ENCODE data around the gene SOX13. TPM values are rescaled to one million over a fixed set of nuclear protein-coding genes. Genes with fewer than 3 reads are reported as not detected.

Gene SOX13
- total RNA-seq, 4 donors from 2014 or later: 10.8 to 52.0 (median 18.7) TPM

GRCh38 chr1:204177133-204177532 lies 104.2 kb downstream of the SOX13 start:
- ATAC-seq (ENCODE audit: low FRiP score) (no peak), DNase-seq (ENCODE audit: low spot score) (no peak)
- no peak for TF ChIP-seq CTCF (IDR thresholded peaks at IDR 0.05)

Other genes starting within 250 kb of the SOX13 start
- gene SNRPE, start 211.5 kb upstream of the SOX13 start, total RNA-seq: 10 to 100 TPM; 26.3 to 53.7 (median 42.5) TPM
- gene ETNK2, start 78.9 kb downstream of the SOX13 start, total RNA-seq: 10 to 100 TPM; 11.8 to 16.9 (median 13.3) TPM
- 1 to 10 TPM in 2 of 4 donors, not detected in 2; 1.4 to 2.8 TPM for gene REN, start 93.2 kb downstream of the SOX13 start, total RNA-seq
- not detected for gene KISS1, start 123.4 kb downstream of the SOX13 start, total RNA-seq
- gene GOLT1A, start 140.9 kb downstream of the SOX13 start, total RNA-seq: not detected